GOT3 (cell line): Measurements from ENCODE around the gene ARL6IP1.
"Not testable (repeated sequence)": the region's sequence is repeated elsewhere in the genome, so short reads cannot be mapped to it uniquely, and the experiment has no call there.

ENCODE experiments used
- DNase-seq: peaks from one replicate; lab custom pipeline; 2025; ENCODE audit warnings: mixed read lengths; lab: John Stamatoyannopoulos, UW

The ARL6IP1 gene

GRCh38 chr16:18759598-18760520 is 41.5 kb downstream of the ARL6IP1 start:
- DNase-seq, result peak; percentile 5

- DNase-seq, result not testable (repeated sequence)
These were observed 43.2 kb downstream of the ARL6IP1 start for GRCh38 chr16:18757960-18758660.

DNA sequence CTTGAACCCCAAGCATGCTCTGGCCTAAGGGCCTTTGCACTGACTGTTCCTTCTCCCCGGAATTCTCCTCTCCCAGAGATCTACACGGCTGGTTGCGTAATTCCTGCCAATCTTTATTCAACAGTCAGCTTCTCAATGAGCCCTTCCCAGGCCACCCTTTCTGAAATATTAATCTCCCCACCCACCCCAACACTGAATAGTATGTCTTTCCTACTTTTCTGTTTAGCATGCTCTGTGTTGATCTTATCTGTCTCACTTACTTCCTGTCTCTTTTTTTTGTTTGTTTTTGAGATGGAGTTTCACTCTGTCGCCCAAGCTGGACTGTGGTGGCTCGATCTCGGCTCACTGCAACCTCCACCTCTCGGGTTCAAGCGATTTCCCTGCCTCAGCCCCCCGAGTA is 44.7 kb downstream of the ARL6IP1 start:
- not testable (repeated sequence) for DNase-seq

DNA sequence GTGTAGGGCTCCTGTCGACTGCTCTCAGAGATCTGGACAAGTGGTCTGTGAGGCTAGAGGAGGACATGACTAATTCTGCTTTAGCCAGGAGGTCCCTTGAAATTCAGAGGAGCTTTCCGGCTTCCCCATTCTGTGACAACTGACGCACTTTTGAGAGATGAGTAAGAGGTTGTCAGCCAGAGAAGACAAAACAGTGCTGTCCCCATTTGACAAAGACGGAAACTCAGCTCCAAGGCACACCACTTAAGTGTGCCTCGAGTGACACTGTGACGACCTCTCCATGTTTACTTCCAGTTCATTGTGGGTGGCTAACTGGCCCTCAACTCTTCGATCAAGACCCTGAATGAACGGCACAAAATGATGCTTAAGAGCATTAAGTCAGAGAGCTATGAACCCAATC is 58.5 kb downstream of the ARL6IP1 start:
- DNase-seq, result not testable (repeated sequence)
